Measurements from ENCODE around the gene STRA6. TPM values are rescaled to one million over a fixed set of nuclear protein-coding genes. Genes with fewer than 3 reads are reported as not detected.

The STRA6 gene
- total RNA-seq, 1 donor from 2014 or later = 1.8 TPM

GRCh38 chr15:74216949-74217348 lies 14.4 kb upstream of the STRA6 start:
- Histone ChIP-seq H3K4me3 (ENCODE audit: low read depth, low read length) (no peak overlapping the region), H3K27me3 (ENCODE audit: control insufficient read depth, insufficient read depth, low read length) (peaks cover 10% of the 10 kb centered on the region), H3K36me3 (ENCODE audit: control insufficient read depth, insufficient read depth, low read length) (no peaks in the 10 kb centered on the region)
- no peak for TF ChIP-seq CTCF (IDR thresholded peaks at IDR 0.05; ENCODE audit: insufficient read depth, low read length, poor library complexity, severe bottlenecking)
- no peak for DNase-seq (ENCODE audit: low read depth)

DNA sequence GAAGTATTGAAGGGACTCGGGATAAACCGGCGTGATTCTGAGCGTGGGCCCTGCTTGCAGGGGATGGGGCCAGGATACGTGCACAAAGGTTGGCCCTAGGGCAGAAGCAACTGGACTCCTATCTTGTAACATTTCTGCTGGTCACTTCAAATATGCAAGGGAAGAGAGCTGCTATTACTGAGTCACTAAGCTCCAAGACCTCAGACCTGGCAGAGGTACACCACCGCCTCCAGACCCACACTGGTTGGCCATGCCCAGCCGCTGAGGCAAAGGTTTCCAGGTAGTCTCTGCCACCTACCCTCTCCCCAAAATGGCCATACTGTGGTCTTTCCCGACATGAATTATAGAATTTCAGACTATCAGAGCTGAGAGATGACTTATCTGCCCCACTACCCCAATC lies 13.4 kb upstream of the STRA6 start:
- DNase-seq (ENCODE audit: low read depth) = no peak
- TF ChIP-seq CTCF (IDR thresholded peaks at IDR 0.05; ENCODE audit: insufficient read depth, low read length, poor library complexity, severe bottlenecking) = no peak
- Histone ChIP-seq H3K36me3 (ENCODE audit: control insufficient read depth, insufficient read depth, low read length) (no peaks in the 10 kb centered on the region), H3K4me3 (ENCODE audit: low read depth, low read length) (no peak overlapping the region), H3K27me3 (ENCODE audit: control insufficient read depth, insufficient read depth, low read length) (peaks cover 6% of the 10 kb centered on the region)

GRCh38 chr15:74214324-74215021 lies 11.9 kb upstream of the STRA6 start:
- no peak for TF ChIP-seq CTCF (IDR thresholded peaks at IDR 0.05; ENCODE audit: insufficient read depth, low read length, poor library complexity, severe bottlenecking)
- Histone ChIP-seq H3K4me3 (ENCODE audit: low read depth, low read length) (no peak overlapping the region), H3K36me3 (ENCODE audit: control insufficient read depth, insufficient read depth, low read length) (no peaks in the 10 kb centered on the region), H3K27me3 (ENCODE audit: control insufficient read depth, insufficient read depth, low read length) (no peaks in the 10 kb centered on the region)
- DNase-seq (ENCODE audit: low read depth) = no peak

GRCh38 chr15:74213858-74214284 lies 11.3 kb upstream of the STRA6 start:
- TF ChIP-seq CTCF (IDR thresholded peaks at IDR 0.05; ENCODE audit: insufficient read depth, low read length, poor library complexity, severe bottlenecking) = no peak
- H3K4me3 ChIP-seq (ENCODE audit: low read depth, low read length) = no peak overlapping the region
- no peaks in the 10 kb centered on the region for H3K27me3 ChIP-seq (ENCODE audit: control insufficient read depth, insufficient read depth, low read length)
- no peak for DNase-seq (ENCODE audit: low read depth)
- H3K36me3 ChIP-seq (ENCODE audit: control insufficient read depth, insufficient read depth, low read length) = no peaks in the 10 kb centered on the region

DNA sequence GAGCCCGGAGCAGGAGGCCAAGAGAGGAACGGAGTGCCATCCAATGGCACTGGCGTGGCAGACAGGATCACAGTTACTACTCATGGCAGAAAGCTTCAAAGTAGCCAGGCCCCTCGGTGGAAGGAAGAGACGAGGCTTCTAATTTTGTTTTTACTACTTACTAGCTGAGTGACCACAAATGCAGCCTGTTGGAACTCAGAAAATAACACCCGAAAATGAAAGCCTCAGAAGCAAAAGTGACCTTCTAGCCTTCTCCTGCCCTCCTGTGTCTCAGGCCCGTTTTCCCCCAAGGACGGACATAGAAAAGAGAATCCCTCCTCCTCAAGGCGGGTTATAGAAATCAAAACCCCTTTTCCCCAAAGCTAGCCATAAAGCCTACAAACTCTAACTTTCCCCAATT lies 9.9 kb upstream of the STRA6 start:
- Histone ChIP-seq H3K4me3 (ENCODE audit: low read depth, low read length) (no peak overlapping the region), H3K27me3 (ENCODE audit: control insufficient read depth, insufficient read depth, low read length) (no peaks in the 10 kb centered on the region), H3K36me3 (ENCODE audit: control insufficient read depth, insufficient read depth, low read length) (no peaks in the 10 kb centered on the region)
- no peak for DNase-seq (ENCODE audit: low read depth)
- no peak for TF ChIP-seq CTCF (IDR thresholded peaks at IDR 0.05; ENCODE audit: insufficient read depth, low read length, poor library complexity, severe bottlenecking)

- Histone ChIP-seq H3K27me3 (ENCODE audit: control insufficient read depth, insufficient read depth, low read length) (no peaks in the 10 kb centered on the region), H3K4me3 (ENCODE audit: low read depth, low read length) (no peak overlapping the region), H3K36me3 (ENCODE audit: control insufficient read depth, insufficient read depth, low read length) (no peaks in the 10 kb centered on the region)
- no peak for TF ChIP-seq CTCF (IDR thresholded peaks at IDR 0.05; ENCODE audit: insufficient read depth, low read length, poor library complexity, severe bottlenecking)
- no peak for DNase-seq (ENCODE audit: low read depth)
Observed at GRCh38 chr15:74211656-74212055, 9.1 kb upstream of the STRA6 start.
